Measurements from ENCODE around the gene TEX14.
"Not testable (repeated sequence)": the region's sequence is repeated elsewhere in the genome, so short reads cannot be mapped to it uniquely, and the experiment has no call there.

The TEX14 gene

GRCh38 chr17:58691701-58692238 is at the start of gene TEX14:
Gene TEX14 (minus strand): TSS chr17:58692045. CDS start chr17:58652001, 40,044 bp downstream.
- no peak for DNase-seq (ENCODE audit: low read depth)

- no peak for DNase-seq (ENCODE audit: low read depth)
Observed at GRCh38 chr17:58741121-58741625, 49.3 kb upstream of the TEX14 start.

- DNase-seq (ENCODE audit: low read depth): no peak
Observed at GRCh38 chr17:58734811-58735210, 43.0 kb upstream of the TEX14 start.

- no peak for DNase-seq (ENCODE audit: low read depth)
Observed at GRCh38 chr17:58734040-58734439, 42.2 kb upstream of the TEX14 start.

GRCh38 chr17:58730937-58731336 is 39.1 kb upstream of the TEX14 start:
- DNase-seq (ENCODE audit: low read depth): no peak

GRCh38 chr17:58728798-58729197 is 37.0 kb upstream of the TEX14 start:
- DNase-seq (ENCODE audit: low read depth): no peak

GRCh38 chr17:58722696-58723095 is 30.9 kb upstream of the TEX14 start:
- no peak for DNase-seq (ENCODE audit: low read depth)

- DNase-seq (ENCODE audit: low read depth): no peak
Observed at GRCh38 chr17:58722274-58722673, 30.4 kb upstream of the TEX14 start.

- DNase-seq (ENCODE audit: low read depth): no peak
Observed at GRCh38 chr17:58710948-58711552, 19.2 kb upstream of the TEX14 start.

- no peak for DNase-seq (ENCODE audit: low read depth)
Observed at GRCh38 chr17:58706351-58707140, 14.7 kb upstream of the TEX14 start.

- DNase-seq (ENCODE audit: low read depth): no peak
Observed at GRCh38 chr17:58703916-58704286, 12.1 kb upstream of the TEX14 start.

GRCh38 chr17:58703137-58703915 is 11.5 kb upstream of the TEX14 start:
- DNase-seq (ENCODE audit: low read depth): no peak

GRCh38 chr17:58702708-58703107 is 10.9 kb upstream of the TEX14 start:
- DNase-seq (ENCODE audit: low read depth): no peak

GRCh38 chr17:58702045-58702476 is 10.2 kb upstream of the TEX14 start:
- DNase-seq (ENCODE audit: low read depth): no peak

GRCh38 chr17:58699771-58700170 is 7.9 kb upstream of the TEX14 start:
- DNase-seq (ENCODE audit: low read depth): no peak

- no peak for DNase-seq (ENCODE audit: low read depth)
Observed at GRCh38 chr17:58694826-58695225, 3.0 kb upstream of the TEX14 start.

GRCh38 chr17:58694302-58694701 is 2.5 kb upstream of the TEX14 start:
- no peak for DNase-seq (ENCODE audit: low read depth)

GRCh38 chr17:58693751-58694150 is 1.9 kb upstream of the TEX14 start:
- DNase-seq (ENCODE audit: low read depth): no peak

GRCh38 chr17:58693208-58693607 is 1.4 kb upstream of the TEX14 start:
- DNase-seq (ENCODE audit: low read depth): no peak

GRCh38 chr17:58692239-58693055 is 602 bp upstream of the TEX14 start, which contains the start of gene RAD51C:
Gene RAD51C (plus strand): TSS chr17:58692602. CDS start chr17:58692644, 42 bp downstream.
- DNase-seq (ENCODE audit: low read depth): peak; percentile 71

- not testable (repeated sequence) for DNase-seq (ENCODE audit: low read depth)
Observed at GRCh38 chr17:58690033-58690432, 1.8 kb downstream of the TEX14 start.

Measured in CMK (cell line).